HT1080 (cell line): ENCODE results near the gene TMEM179. TPM values are rescaled to one million over a fixed set of nuclear protein-coding genes. Genes with fewer than 3 reads are reported as not detected.

ENCODE experiments used
- DNase-seq: peaks from one replicate; pipeline ENCODE4 v3.0.0-alpha.2; 2015; ENCODE audit warnings: low read depth
- total RNA-seq: library from RNA; depleted of rRNA; stranded (reverse); fragments of >200 nt; shearing (Covaris generic); gene quantifications from 2 replicates; pipeline ENCODE4 v1.2.3, GENCODE V29; 2014

TMEM179 gene
- total RNA-seq, 1 experiment from 2014 or later: 0.34 TPM

- DNase-seq: no peak
These were observed 47.5 kb downstream of the TMEM179 start for GRCh38 chr14:104557086-104557485.

GRCh38 chr14:104556256-104557021 lies 48.1 kb downstream of the TMEM179 start:
- no peak for DNase-seq

GRCh38 chr14:104555430-104556255 lies 48.9 kb downstream of the TMEM179 start:
- no peak for DNase-seq

GRCh38 chr14:104554608-104555429 lies 49.8 kb downstream of the TMEM179 start:
- DNase-seq: no peak

- DNase-seq: no peak
These were observed 50.4 kb downstream of the TMEM179 start for GRCh38 chr14:104554088-104554607.

GRCh38 chr14:104553166-104554087 lies 51.1 kb downstream of the TMEM179 start:
- no peak for DNase-seq

- DNase-seq: no peak
These were observed 51.8 kb downstream of the TMEM179 start for GRCh38 chr14:104552738-104553125.

GRCh38 chr14:104551851-104552737 lies 52.5 kb downstream of the TMEM179 start:
- no peak for DNase-seq

- DNase-seq: no peak
These were observed 53.5 kb downstream of the TMEM179 start for GRCh38 chr14:104550861-104551728.

GRCh38 chr14:104550340-104550860 lies 54.2 kb downstream of the TMEM179 start:
- DNase-seq: no peak

- no peak for DNase-seq
These were observed 54.8 kb downstream of the TMEM179 start for GRCh38 chr14:104549536-104550339.

- DNase-seq: no peak
These were observed 55.6 kb downstream of the TMEM179 start for GRCh38 chr14:104548802-104549535.

GRCh38 chr14:104547998-104548700 lies 56.4 kb downstream of the TMEM179 start:
- no peak for DNase-seq

- DNase-seq: no peak
These were observed 57.1 kb downstream of the TMEM179 start for GRCh38 chr14:104547310-104547997.
